ENCODE results near the gene SUSD3. TPM values are rescaled to one million over a fixed set of nuclear protein-coding genes. Genes with fewer than 3 reads are reported as not detected.

The SUSD3 gene
- total RNA-seq, 2 experiments from 2014 or later: 69.6 to 71.4 TPM

DNA sequence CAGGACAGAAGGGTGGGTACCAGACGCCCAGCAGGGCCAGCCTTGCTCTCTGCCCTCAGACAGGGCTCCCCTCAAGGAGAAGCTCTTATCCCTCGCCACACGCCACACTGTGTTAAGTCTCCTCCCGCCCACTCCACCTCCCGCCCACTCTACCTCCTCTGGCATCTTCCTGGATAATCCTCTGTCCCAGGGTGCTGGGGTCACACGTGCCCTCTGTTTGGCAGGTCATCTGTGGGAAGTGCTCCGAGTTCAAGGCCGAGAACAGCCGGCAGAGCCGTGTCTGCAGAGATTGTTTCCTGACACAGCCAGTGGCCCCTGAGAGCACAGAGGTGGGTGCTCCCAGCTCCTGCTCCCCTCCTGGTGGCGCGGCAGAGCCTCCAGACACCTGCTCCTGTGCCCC is 26.0 kb upstream of the SUSD3 start:
- H3K36me3 Mint-ChIP-seq (ENCODE audit: low read depth): peaks cover 74% of the 10 kb centered on the region
- H3K27me3 Mint-ChIP-seq: no peaks in the 10 kb centered on the region
- POLR2A ChIA-PET: interaction anchor here (1.0 kb wide), 1 partner anchor 66 kb away, joined by 3 read pairs; no protein-coding TSS in a partner anchor
- no peaks in the 10 kb centered on the region for H3K9me3 Mint-ChIP-seq
- no peak overlapping the region for H3K4me3 Mint-ChIP-seq
- peaks cover 43% of the 10 kb centered on the region for H3K4me1 Mint-ChIP-seq
- H3K27ac Mint-ChIP-seq: no peak overlapping the region
- CTCF ChIA-PET: no interaction called here
- DNase-seq: no peak

DNA sequence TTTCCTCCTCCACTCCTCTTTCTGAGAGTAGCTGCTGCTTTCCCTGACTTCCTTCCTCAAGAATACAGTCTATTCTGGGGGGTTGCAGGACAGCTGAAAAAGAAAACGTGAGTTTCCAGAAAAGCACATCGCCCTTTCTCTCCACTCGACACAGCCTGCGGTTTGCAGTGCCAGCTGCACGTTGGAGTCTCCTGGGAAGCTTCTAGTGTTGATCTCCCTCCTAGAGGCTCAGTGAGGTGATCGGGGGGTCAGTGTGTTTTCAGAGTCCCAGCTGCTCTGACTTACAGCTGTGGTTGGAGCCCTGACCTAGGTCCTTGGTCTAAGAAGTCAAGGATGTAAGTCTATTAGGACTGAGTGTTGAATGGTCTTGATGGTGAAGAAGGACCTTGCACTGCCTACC is 25.0 kb upstream of the SUSD3 start:
- Mint-ChIP-seq H3K27ac (peak overlapping the region; percentile 35), H3K4me1 (peaks cover 33% of the 10 kb centered on the region), H3K36me3 (ENCODE audit: low read depth) (peaks cover 67% of the 10 kb centered on the region), H3K27me3 (no peaks in the 10 kb centered on the region), H3K4me3 (no peak overlapping the region), H3K9me3 (no peaks in the 10 kb centered on the region)
- POLR2A ChIA-PET: interaction anchor here (0.9 to 1.1 kb wide), 2 partner anchors 26 to 31 kb away, joined by 3 read pairs; no protein-coding TSS in a partner anchor
- CTCF ChIA-PET: interaction anchor here (0.8 to 0.9 kb wide), 3 partner anchors 8 to 77 kb away, joined by 3 to 7 read pairs (median 3); no protein-coding TSS in a partner anchor
- no peak for DNase-seq

DNA sequence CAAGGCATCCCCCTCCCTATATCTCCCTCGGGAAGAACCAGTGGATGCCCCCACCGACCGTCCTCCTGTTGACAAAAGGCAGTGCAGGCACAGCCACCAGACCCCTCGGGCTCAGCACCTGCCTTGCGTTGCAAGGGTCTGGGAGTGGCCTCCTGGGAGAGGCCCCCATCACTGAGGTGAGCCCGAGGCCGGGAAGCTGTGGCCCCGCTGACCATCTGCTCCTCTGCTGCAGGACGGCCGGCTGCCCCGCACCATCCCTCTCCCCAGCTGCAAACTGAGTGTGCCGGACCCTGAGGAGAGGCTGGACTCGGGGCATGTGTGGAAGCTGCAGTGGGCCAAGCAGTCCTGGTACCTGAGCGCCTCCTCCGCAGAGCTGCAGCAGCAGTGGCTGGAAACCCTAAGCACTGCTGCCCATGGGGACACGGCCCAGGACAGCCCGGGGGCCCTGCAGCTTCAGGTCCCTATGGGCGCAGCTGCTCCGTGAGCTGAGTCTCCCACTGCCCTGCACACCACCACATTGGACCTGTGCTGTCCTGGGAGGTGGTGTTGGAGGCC is 23.3 kb upstream of the SUSD3 start:
- no peaks in the 10 kb centered on the region for H3K9me3 Mint-ChIP-seq
- H3K27me3 Mint-ChIP-seq: no peaks in the 10 kb centered on the region
- POLR2A ChIA-PET: no interaction called here
- H3K4me1 Mint-ChIP-seq: peaks cover 18% of the 10 kb centered on the region
- H3K36me3 Mint-ChIP-seq (ENCODE audit: low read depth): peaks cover 56% of the 10 kb centered on the region
- no peak overlapping the region for H3K27ac Mint-ChIP-seq
- no peak for DNase-seq
- CTCF ChIA-PET: no interaction called here
- H3K4me3 Mint-ChIP-seq: no peak overlapping the region

DNA sequence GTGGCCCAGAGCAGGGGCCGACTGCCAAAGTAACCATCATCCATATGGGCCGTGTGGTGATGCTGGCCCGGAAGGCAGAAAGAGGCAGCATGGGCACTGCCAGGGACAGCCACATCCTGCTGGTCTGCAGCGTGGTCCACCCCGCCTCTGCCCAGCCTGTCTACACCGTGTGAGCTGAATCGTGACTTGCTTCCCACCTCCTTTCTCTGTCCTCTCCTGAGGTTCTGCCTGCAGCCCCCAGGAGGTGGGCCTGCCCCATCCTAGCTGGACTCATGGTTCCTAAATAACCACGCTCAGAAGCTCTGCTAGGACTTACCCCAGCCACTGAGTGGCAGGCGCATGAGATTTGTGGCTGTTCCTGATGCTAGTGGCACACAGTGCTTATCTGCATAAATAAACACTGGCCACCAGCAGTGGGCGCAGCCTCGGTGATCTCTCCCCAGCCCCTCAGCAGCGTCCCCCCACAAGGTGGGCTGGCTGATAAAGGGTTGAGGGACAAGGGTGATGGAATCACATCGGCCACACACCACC is 22.6 kb upstream of the SUSD3 start:
- ChIA-PET CTCF (interaction anchor here (0.5 to 1.4 kb wide), 2 partner anchors 21 to 73 kb away, joined by 3 read pairs; no protein-coding TSS in a partner anchor), POLR2A (no interaction called here)
- Mint-ChIP-seq H3K27me3 (no peaks in the 10 kb centered on the region), H3K36me3 (ENCODE audit: low read depth) (peaks cover 48% of the 10 kb centered on the region), H3K9me3 (no peaks in the 10 kb centered on the region), H3K4me3 (no peak overlapping the region), H3K4me1 (peaks cover 11% of the 10 kb centered on the region), H3K27ac (no peak overlapping the region)
- DNase-seq: no peak

DNA sequence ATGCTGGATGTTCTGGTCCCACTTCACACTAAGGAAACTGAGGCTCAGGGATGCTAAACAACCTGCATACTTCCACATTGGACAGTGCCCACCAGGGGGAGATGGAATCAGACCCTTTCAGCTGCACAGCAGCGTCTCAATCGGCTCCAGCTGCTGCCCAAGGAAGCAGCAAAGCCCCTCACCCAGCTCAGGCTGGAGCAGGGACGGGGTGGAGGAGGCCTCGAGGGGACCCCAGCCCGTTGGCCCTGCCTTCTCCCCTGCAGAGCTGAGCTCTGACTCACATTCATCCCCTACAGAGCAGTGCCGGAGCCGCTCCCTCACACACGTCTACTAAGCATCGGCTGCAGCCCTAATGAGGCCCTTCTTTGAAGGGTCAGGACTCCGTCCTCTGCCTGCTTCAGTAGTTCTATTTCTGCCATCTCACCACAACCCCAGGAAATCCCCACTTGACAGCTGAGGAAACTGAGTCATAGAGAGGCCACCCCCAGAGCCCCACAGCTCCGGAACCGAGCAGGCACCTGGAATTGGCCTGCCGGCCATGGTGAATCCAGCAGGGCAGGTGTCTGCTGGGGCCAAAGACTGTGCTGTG is 21.5 kb upstream of the SUSD3 start:
- DNase-seq: no peak

DNA sequence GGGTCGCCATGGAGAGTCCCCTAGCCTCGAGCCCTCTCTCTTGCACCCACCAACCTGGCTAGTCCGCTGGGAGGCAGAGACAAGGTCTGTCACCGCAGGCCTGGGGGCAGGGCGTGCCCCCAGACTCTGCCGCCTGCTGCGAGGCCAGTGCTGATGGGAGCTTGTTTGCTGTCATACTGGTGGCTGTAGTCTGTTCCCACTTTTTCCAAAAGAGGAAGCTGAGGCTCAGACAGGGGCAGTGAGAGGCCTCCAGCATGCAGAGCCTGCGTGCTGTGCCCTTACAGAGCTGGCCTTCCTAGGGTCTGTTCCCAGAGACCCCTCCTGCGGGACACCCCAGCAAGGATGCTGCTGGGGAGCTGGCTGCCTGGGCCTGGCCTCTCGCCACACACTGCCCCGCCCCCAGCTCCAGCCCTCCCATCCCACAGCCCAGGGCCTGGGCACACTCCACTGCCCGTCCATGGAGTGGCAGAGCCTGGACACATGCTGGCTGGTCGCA is 21.0 kb upstream of the SUSD3 start:
- CTCF ChIA-PET: interaction anchor here (1.3 to 1.4 kb wide), 2 partner anchors 9 to 71 kb away, joined by 3 to 5 read pairs; no protein-coding TSS in a partner anchor
- Mint-ChIP-seq H3K27me3 (no peaks in the 10 kb centered on the region), H3K4me1 (peaks cover 15% of the 10 kb centered on the region), H3K4me3 (no peak overlapping the region), H3K36me3 (ENCODE audit: low read depth) (peaks cover 32% of the 10 kb centered on the region), H3K27ac (no peak overlapping the region), H3K9me3 (no peaks in the 10 kb centered on the region)
- no peak for DNase-seq
- POLR2A ChIA-PET: interaction anchor here (0.5 to 2.4 kb wide), 7 partner anchors 9 to 27 kb away, joined by 3 to 9 read pairs (median 4); no protein-coding TSS in a partner anchor

More for the DNA sequence above, 21.5 kb upstream of the SUSD3 start:
- no peak overlapping the region for H3K4me3 Mint-ChIP-seq
- H3K27ac Mint-ChIP-seq: no peak overlapping the region
- H3K27me3 Mint-ChIP-seq: no peaks in the 10 kb centered on the region
- H3K4me1 Mint-ChIP-seq: peaks cover 16% of the 10 kb centered on the region
- ChIA-PET POLR2A (interaction anchor here (0.8 to 2.4 kb wide), 6 partner anchors 9 to 27 kb away, joined by 3 to 9 read pairs (median 4); no protein-coding TSS in a partner anchor), CTCF (interaction anchor here (1.3 to 1.4 kb wide), 2 partner anchors 8 to 72 kb away, joined by 3 to 5 read pairs; no protein-coding TSS in a partner anchor)
- peaks cover 38% of the 10 kb centered on the region for H3K36me3 Mint-ChIP-seq (ENCODE audit: low read depth)
- H3K9me3 Mint-ChIP-seq: no peaks in the 10 kb centered on the region

DNA sequence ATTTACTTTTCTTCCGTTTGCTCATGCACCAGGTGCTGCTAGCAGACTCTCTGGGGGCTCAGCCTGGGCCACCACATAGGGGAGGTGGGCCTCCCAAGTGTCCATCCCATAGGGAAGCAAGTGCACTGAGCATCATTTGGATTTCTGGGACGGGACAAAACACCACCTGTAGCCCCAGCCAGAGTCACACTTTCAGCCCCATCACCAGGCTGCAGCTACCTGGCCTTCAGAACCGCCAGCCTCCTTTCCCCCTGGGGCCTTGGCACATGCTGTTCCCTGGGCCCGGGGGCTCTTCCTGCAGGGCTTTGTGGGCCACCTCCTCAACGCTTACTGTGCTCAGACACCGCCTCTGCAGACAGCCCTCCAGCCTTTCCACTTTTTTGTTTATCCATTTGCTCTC is 19.6 kb upstream of the SUSD3 start:
- peaks cover 22% of the 10 kb centered on the region for H3K36me3 Mint-ChIP-seq (ENCODE audit: low read depth)
- DNase-seq: no peak
- H3K4me1 Mint-ChIP-seq: peaks cover 24% of the 10 kb centered on the region
- ChIA-PET POLR2A (interaction anchor here (1.7 to 2.4 kb wide), 2 partner anchors 10 to 14 kb away, joined by 5 to 9 read pairs; no protein-coding TSS in a partner anchor), CTCF (no interaction called here)
- no peaks in the 10 kb centered on the region for H3K9me3 Mint-ChIP-seq
- no peak overlapping the region for H3K4me3 Mint-ChIP-seq
- no peaks in the 10 kb centered on the region for H3K27me3 Mint-ChIP-seq
- H3K27ac Mint-ChIP-seq: no peak overlapping the region

DNA sequence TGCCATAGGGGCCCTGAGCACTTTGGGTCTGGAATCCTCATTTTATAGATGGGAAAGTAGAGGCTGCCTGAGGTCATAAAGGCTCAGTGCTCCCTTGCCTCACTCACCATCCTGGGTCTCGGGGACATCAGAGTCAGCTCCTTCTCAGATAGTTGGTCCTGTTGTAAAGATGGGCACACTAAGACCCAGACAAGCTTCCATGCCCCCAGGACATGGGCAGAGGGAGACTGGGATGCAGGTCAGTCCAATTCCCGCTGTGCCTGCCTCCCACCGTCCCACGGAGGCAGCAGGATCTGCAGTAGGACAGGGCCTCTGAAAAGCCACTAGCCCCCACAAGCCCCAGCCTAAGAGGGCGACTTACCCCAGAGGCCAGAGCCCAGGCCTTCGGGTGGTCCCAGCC is 19.0 kb upstream of the SUSD3 start:
- H3K4me3 Mint-ChIP-seq: no peak overlapping the region
- no peak overlapping the region for H3K27ac Mint-ChIP-seq
- no peak for DNase-seq
- H3K9me3 Mint-ChIP-seq: no peaks in the 10 kb centered on the region
- peaks cover 17% of the 10 kb centered on the region for H3K36me3 Mint-ChIP-seq (ENCODE audit: low read depth)
- ChIA-PET CTCF (no interaction called here), POLR2A (interaction anchor here (0.7 to 1.7 kb wide), 2 partner anchors 11 to 715 kb away, joined by 3 to 5 read pairs; partner anchors contain the start of gene NOL8)
- peaks cover 24% of the 10 kb centered on the region for H3K4me1 Mint-ChIP-seq
- no peaks in the 10 kb centered on the region for H3K27me3 Mint-ChIP-seq

DNA sequence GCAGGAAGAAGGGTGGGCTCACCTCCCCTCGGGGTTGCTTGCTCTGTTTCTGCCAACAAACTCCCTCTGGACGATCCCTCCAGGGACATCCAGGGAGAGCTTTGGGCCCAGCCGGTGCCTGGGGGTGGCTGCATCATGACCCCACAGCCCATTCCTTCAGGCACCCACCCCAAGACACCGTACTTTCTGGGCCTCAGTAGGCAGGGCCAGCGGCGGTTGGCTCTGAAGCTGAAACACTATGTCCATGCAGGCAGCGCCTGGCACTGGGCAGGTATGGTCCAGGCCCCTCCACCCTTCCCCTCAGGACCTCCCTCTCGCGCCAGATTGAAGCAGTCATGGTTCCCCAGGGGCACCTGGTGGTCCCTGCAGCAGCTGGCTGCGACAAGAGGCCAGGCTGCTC is 18.5 kb upstream of the SUSD3 start:
- DNase-seq: no peak
- Mint-ChIP-seq H3K27ac (no peak overlapping the region), H3K4me1 (peaks cover 24% of the 10 kb centered on the region), H3K27me3 (no peaks in the 10 kb centered on the region), H3K4me3 (no peak overlapping the region), H3K9me3 (no peaks in the 10 kb centered on the region), H3K36me3 (ENCODE audit: low read depth) (peaks cover 16% of the 10 kb centered on the region)
- ChIA-PET CTCF (interaction anchor here (2.0 kb wide), 1 partner anchor 24 kb away, joined by 4 read pairs; no protein-coding TSS in a partner anchor), POLR2A (interaction anchor here (0.7 to 1.7 kb wide), 4 partner anchors 11 to 715 kb away, joined by 3 to 6 read pairs (median 4); partner anchors contain the start of gene NOL8)

DNA sequence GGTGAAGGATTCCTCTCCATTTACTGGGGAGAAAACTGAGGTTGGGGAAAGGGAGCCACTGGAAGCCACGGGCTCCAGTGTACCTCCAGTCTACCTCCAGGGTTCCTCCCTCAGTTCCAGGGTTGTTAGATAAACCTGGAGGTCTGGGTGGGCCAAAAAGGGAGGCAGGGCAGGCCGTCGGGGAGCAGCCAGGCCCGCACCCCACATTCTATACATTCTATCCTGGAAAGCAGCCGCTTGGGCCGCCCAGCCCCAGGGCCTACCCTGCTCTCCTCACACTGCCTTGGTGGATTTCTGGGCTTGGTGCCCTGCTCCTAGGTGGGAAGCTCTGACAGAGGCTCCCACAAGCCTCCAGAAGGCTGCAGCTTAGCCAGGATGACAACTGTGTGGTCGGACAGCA is 18.1 kb upstream of the SUSD3 start:
- Mint-ChIP-seq H3K9me3 (no peaks in the 10 kb centered on the region), H3K27ac (no peak overlapping the region), H3K27me3 (no peaks in the 10 kb centered on the region), H3K4me3 (no peak overlapping the region), H3K4me1 (peaks cover 24% of the 10 kb centered on the region), H3K36me3 (ENCODE audit: low read depth) (peaks cover 15% of the 10 kb centered on the region)
- CTCF ChIA-PET: interaction anchor here (2.0 kb wide), 1 partner anchor 24 kb away, joined by 4 read pairs; no protein-coding TSS in a partner anchor
- POLR2A ChIA-PET: interaction anchor here (0.7 to 1.7 kb wide), 8 partner anchors 11 to 83 kb away, joined by 3 to 6 read pairs (median 4); no protein-coding TSS in a partner anchor
- DNase-seq: no peak

DNA sequence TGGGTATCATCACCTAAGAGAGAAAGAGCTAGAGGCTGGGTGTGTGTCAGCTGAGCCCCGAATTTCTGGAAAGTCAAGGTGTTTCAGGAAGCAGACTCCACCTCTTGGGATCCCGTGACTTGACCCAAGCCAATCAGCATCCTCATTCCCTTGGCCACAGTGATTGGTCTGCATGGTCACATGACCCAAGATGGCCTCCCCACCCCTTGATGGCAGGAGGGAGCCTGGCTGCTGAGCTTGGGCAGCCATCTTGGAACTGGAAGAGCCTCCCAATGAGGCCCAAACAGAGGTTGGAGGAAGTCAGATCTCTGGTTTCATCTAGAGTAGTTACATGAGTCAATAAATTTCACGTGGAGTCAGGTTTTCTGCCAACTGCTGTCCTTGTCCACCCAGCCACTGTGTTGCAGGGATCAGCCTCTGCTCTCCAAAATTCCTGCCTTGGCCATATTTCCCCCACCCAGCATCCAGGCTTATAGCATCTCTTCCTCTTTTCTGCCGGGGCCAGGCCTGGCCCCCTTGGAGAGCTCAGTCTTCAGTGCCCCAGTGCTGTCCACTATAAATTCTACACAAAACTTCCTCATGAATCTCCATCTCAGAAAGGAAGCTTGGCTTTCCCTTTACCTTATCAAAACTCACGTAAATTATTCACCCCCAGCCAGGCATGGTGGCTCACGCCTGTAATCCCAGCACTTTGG is 17.2 kb upstream of the SUSD3 start:
- no peak overlapping the region for H3K4me3 Mint-ChIP-seq
- peaks cover 3% of the 10 kb centered on the region for H3K9me3 Mint-ChIP-seq
- ChIA-PET POLR2A (interaction anchor here (0.7 to 1.5 kb wide), 7 partner anchors 11 to 84 kb away, joined by 3 to 6 read pairs (median 4); no protein-coding TSS in a partner anchor), CTCF (interaction anchor here (1.3 to 2.0 kb wide), 2 partner anchors 23 to 68 kb away, joined by 3 to 4 read pairs; no protein-coding TSS in a partner anchor)
- H3K27me3 Mint-ChIP-seq: no peaks in the 10 kb centered on the region
- H3K36me3 Mint-ChIP-seq (ENCODE audit: low read depth): peaks cover 10% of the 10 kb centered on the region
- DNase-seq: no peak
- peak overlapping the region; percentile 48 for H3K27ac Mint-ChIP-seq
- H3K4me1 Mint-ChIP-seq: peaks cover 26% of the 10 kb centered on the region

DNA sequence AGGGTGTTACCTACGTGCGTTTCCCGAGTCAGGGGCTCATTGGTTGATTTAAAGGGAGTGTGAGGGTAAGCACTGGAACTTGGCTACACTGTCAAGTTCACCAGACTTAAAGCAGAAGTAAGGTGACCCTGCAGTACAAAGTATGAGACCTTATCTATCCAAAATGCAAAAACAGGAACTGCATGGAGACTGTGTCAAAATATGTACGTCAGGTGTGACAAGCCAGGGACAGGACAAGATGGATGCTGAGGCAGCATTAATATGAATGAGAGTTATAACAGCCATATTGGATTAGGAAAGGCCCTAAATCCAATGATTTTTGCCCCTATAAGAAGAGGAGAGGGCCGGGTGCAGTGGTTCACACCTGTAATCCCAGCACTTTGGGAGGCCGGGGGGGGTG is 15.4 kb upstream of the SUSD3 start:
- Mint-ChIP-seq H3K36me3 (ENCODE audit: low read depth) (peaks cover 3% of the 10 kb centered on the region), H3K4me1 (peaks cover 19% of the 10 kb centered on the region), H3K4me3 (no peak overlapping the region), H3K27ac (no peak overlapping the region), H3K9me3 (peaks cover 3% of the 10 kb centered on the region), H3K27me3 (no peaks in the 10 kb centered on the region)
- CTCF ChIA-PET: no interaction called here
- DNase-seq: no peak
- POLR2A ChIA-PET: interaction anchor here (2.2 kb wide), 1 partner anchor 16 kb away, joined by 6 read pairs; no protein-coding TSS in a partner anchor

All from activated CD4-positive, alpha-beta memory T cell treated with anti-CD3 and anti-CD28 coated beads, Interleukin-2, amount 10 ng/mL, durations not matched to agents 7 days and 5 days (primary cell).